CD14-positive monocyte (primary cell): ENCODE results near the gene ARHGEF1. TPM values are rescaled to one million over a fixed set of nuclear protein-coding genes. Genes with fewer than 3 reads are reported as not detected.

Experiments used
- DNase-seq, 3 donors: peaks; one replicate each; pipeline ENCODE4 v3.0.0-alpha.2; 2011 to 2022
- H2AFZ ChIP-seq: 2 replicates; pipeline ENCODE4 v1.6.0; 2012; ENCODE audit warnings: mild to moderate bottlenecking, low read depth, low read length, inconsistent platforms; ENCODE audit not compliant: insufficient read depth, poor library complexity, severe bottlenecking
- H3K27ac ChIP-seq, 2 donors: 1 replicate in 1 of 2; 2 replicates in 1 of 2; pipeline ENCODE4 v1.5.1; 2012 to 2013; ENCODE audit warnings: low read length in 2 of 2, control low read depth in 1 of 2, inconsistent platforms in 1 of 2, low read depth in 1 of 2, mild to moderate bottlenecking in 1 of 2
- H3K27me3 ChIP-seq, 2 donors: one replicate each; pipeline versions ENCODE4 v1.6.0 to v1.6.1; 2011 to 2013; ENCODE audit warnings: low read length in 2 of 2; ENCODE audit not compliant: control insufficient read depth in 2 of 2, insufficient read depth in 2 of 2
- H3K36me3 ChIP-seq, 2 donors: replicated peaks in 1 of 2; 1 replicate in 1 of 2; 2 replicates in 1 of 2; pipeline versions ENCODE4 v1.5.1 to v1.6.1; 2012 to 2013; ENCODE audit warnings: low read length in 2 of 2, control low read depth in 1 of 2, inconsistent platforms in 1 of 2, mild to moderate bottlenecking in 1 of 2; ENCODE audit not compliant: insufficient read depth in 2 of 2, control insufficient read depth in 1 of 2
- H3K4me1 ChIP-seq, 2 donors: 1 replicate in 1 of 2; 2 replicates in 1 of 2; pipeline versions ENCODE4 v1.5.1 to v1.6.1; 2012 to 2013; ENCODE audit warnings: low read length in 2 of 2, control low read depth in 1 of 2, inconsistent platforms in 1 of 2, mild to moderate bottlenecking in 1 of 2, moderate library complexity in 1 of 2; ENCODE audit not compliant: insufficient read depth in 2 of 2, control insufficient read depth in 1 of 2
- H3K4me2 ChIP-seq: replicated peaks from 2 replicates; pipeline ENCODE3; 2012; ENCODE audit warnings: low read length, moderate library complexity, mild to moderate bottlenecking; ENCODE audit not compliant: poor library complexity, severe bottlenecking; ENCODE audit errors: extremely low read depth
- H3K4me3 ChIP-seq, 3 experiments: fragments of 200-600 bp in 1 of 3; sonication (generic) in 1 of 3; replicated peaks in 1 of 3; 1 replicate in 2 of 3; 2 replicates in 1 of 3; pipeline ENCODE4 v1.5.1; 2011 to 2013; ENCODE audit warnings: low read length in 3 of 3, mild to moderate bottlenecking in 3 of 3, control low read depth in 2 of 3, low read depth in 2 of 3, inconsistent platforms in 1 of 3, moderate library complexity in 1 of 3
- H3K79me2 ChIP-seq: 2 replicates; pipeline ENCODE4 v1.6.0; 2012; ENCODE audit warnings: mild to moderate bottlenecking, control low read depth, inconsistent platforms, low read length, moderate library complexity; ENCODE audit not compliant: insufficient read depth
- H3K9ac ChIP-seq: 2 replicates; pipeline ENCODE4 v1.6.0; 2017; ENCODE audit warnings: low read length, mild to moderate bottlenecking; ENCODE audit not compliant: insufficient read depth, poor library complexity, severe bottlenecking
- H3K9me3 ChIP-seq, 2 donors: replicated peaks in 1 of 2; 1 replicate in 1 of 2; 2 replicates in 1 of 2; pipeline versions ENCODE4 v1.5.1 to v1.6.1; 2012 to 2013; ENCODE audit warnings: low read length in 2 of 2, control low read depth in 1 of 2; ENCODE audit not compliant: control insufficient read depth in 1 of 2, insufficient read depth in 1 of 2
- H4K20me1 ChIP-seq: 2 replicates; pipeline ENCODE4 v1.6.0; 2012; ENCODE audit warnings: mild to moderate bottlenecking, low read length, control low read depth, moderate library complexity; ENCODE audit not compliant: insufficient read depth
- H3K27ac Mint-ChIP-seq, 7 donors: one replicate each; pipeline ENCODE4 v1.8.0; 2020; ENCODE audit warnings: mild to moderate bottlenecking in 7 of 7, mixed read lengths in 7 of 7, moderate library complexity in 6 of 7, inconsistent platforms in 2 of 7
- H3K27me3 Mint-ChIP-seq, 3 donors: one replicate each; pipeline ENCODE4 v1.8.0; 2021 to 2022; ENCODE audit warnings: low read depth in 3 of 3, mild to moderate bottlenecking in 3 of 3, mixed read lengths in 3 of 3, moderate library complexity in 3 of 3, inconsistent platforms in 1 of 3
- H3K36me3 Mint-ChIP-seq, 2 donors: one replicate each; pipeline ENCODE4 v1.8.0; 2020; ENCODE audit warnings: mixed read lengths in 2 of 2, inconsistent platforms in 1 of 2, mild to moderate bottlenecking in 1 of 2
- H3K4me1 Mint-ChIP-seq: one replicate; pipeline ENCODE4 v1.8.0; 2020; ENCODE audit warnings: mild to moderate bottlenecking, mixed read lengths
- H3K4me3 Mint-ChIP-seq, 2 donors: one replicate each; pipeline ENCODE4 v1.8.0; 2020; ENCODE audit warnings: mild to moderate bottlenecking in 2 of 2, mixed read lengths in 2 of 2, moderate library complexity in 1 of 2
- H3K9me3 Mint-ChIP-seq, 7 donors: one replicate each; pipeline ENCODE4 v1.8.0; 2020 to 2022; ENCODE audit warnings: mixed read lengths in 7 of 7, mild to moderate bottlenecking in 6 of 7, moderate library complexity in 6 of 7, inconsistent platforms in 2 of 7
- CTCF ChIP-seq: fragments of 200-600 bp; IDR thresholded peaks from one replicate; pipeline ENCODE4 v1.8.0; 2022; ENCODE audit warnings: antibody characterized with exemption, mild to moderate bottlenecking
- WGBS: methylation state at CpG from one replicate; pipeline ENCODE4 v1.1.5; 2013; ENCODE audit warnings: missing lambda C conversion rate; ENCODE audit not compliant: insufficient coverage; 5-methylcytosine and 5-hydroxymethylcytosine counted together
- intact Hi-C, 2 donors: fragments of 100-400 bp; cut with micrococcal nuclease; formaldehyde crosslinking; loops; one replicate each; pipeline versions ENCODE4 v1.15.0 to v1.15.1; 2023
- polyA plus RNA-seq, 3 donors: library from polyadenylated mRNA; depleted of rRNA in 1 of 3; unstranded in 2 of 3; stranded (reverse) in 1 of 3; fragments of 300-500 nt in 2 of 3; fragments of >200 nt in 1 of 3; fragmentation: Illumina TruSeq in 2 of 3; gene quantifications; 1 replicate in 2 of 3; 2 replicates in 1 of 3; pipeline ENCODE4 v1.2.3, GENCODE V29; 2012 to 2021

Gene ARHGEF1
- polyA plus RNA-seq, 3 donors, result 82.8 to 622 (median 95.5) TPM

DNA sequence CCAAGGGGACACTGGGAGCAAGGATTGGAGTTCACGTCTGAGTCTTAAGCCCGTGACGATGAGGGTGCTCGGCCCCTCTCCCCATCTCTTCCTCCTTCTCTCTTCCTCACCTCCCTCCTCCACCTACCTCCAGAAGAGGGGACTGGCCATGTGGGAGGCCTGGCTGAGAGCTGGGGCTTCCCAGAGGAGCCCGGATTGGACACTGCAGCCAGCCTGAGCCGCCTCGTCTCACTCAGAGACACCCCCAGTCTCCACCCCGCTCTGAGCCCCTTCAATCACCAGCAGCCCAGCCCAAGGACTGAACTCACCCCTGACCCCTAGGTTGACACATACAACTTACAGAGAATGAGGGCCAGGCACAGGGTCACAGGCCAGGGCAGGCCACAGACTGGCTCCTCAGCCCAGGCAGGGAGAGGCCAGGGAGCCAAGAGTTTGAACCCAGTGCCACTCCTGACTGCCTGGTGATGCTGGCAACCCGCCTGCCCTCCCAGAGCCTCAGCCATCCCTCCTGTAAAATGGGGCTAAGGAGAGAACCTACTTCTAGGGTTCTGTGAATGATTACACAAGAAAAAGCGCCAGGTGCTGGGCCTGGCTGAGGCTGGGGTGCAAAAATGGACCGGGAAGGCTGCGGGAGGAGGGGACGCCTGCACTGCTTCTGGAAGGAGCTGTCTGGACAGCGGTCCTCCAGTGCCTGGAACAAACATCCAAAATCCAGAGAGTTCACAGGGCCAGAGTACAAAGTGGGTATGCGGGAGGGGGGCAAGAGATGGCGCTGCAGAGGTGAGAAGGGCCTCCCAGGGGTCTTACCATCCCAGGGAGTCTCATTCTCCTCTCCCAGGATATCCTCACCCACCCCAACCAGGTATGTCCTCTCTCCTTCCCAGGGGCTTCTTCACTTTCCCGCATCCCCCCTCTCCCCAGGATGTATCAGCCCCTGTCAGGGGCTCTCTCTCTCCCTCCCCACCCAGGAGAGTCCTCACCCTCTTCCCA lies 4.8 kb upstream of the ARHGEF1 start:
- H3K9me3 ChIP-seq, result no peaks in the 10 kb centered on the region
- Mint-ChIP-seq H3K9me3 (peaks cover 0 to 4% (median 0%) of the 10 kb centered on the region in 7 donors), H3K36me3 (no peaks in the 10 kb centered on the region), H3K27ac (peak overlapping the region; percentile 75 to 92 (median 87)), H3K4me1 (peaks cover 68% of the 10 kb centered on the region), H3K27me3 (peaks cover 0 to 1% (median 0%) of the 10 kb centered on the region in 3 donors), H3K4me3 (peak overlapping the region; percentile 67 to 84)
- H3K9ac ChIP-seq, result peak overlapping the region; percentile 66
- no peaks in the 10 kb centered on the region for H3K36me3 ChIP-seq
- H3K79me2 ChIP-seq, result peaks cover 2% of the 10 kb centered on the region
- H3K27me3 ChIP-seq, result no peaks in the 10 kb centered on the region
- 54% methylated on average over 11 of the region's 17 CpGs for WGBS
- peak overlapping the region; percentile 78 for H3K4me2 ChIP-seq
- peak overlapping the region; percentile 43 to 92 for H3K27ac ChIP-seq
- intact Hi-C loops, result no loop called here
- H2AFZ ChIP-seq, result peak overlapping the region; percentile 78
- no peak for TF ChIP-seq CTCF
- peak in 2 of 3 donors; percentile 56 to 70 for DNase-seq
- H4K20me1 ChIP-seq, result no peaks in the 10 kb centered on the region
- peak overlapping the region in 2 of 3 experiments; percentile 1 to 66 for H3K4me3 ChIP-seq
- peaks cover 62 to 73% of the 10 kb centered on the region in 2 donors for H3K4me1 ChIP-seq

DNA sequence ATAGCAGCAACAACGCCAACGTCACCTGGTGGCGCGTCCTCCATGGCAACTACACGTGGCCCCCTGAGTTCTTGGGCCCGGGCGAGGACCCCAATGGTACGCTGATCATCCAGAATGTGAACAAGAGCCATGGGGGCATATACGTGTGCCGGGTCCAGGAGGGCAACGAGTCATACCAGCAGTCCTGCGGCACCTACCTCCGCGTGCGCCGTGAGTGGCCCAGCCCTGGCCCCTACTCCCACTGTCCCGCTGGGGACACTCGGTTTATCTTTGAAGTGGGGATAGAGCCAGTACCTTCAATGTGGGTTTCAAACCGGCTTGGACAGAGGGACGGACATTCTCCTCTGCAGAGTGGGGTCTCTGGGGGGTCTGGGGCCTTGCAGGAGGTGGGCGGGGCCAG lies 3.9 kb upstream of the ARHGEF1 start:
- Histone ChIP-seq H4K20me1 (no peaks in the 10 kb centered on the region), H3K4me1 (peaks cover 58 to 72% of the 10 kb centered on the region in 2 donors), H2AFZ (no peak overlapping the region), H3K27ac (no peak overlapping the region), H3K79me2 (peaks cover 11% of the 10 kb centered on the region), H3K36me3 (no peaks in the 10 kb centered on the region), H3K27me3 (no peaks in the 10 kb centered on the region), H3K4me2 (no peak overlapping the region), H3K9ac (no peak overlapping the region), H3K4me3 (no peak overlapping the region), H3K9me3 (no peaks in the 10 kb centered on the region)
- intact Hi-C loops, result no loop called here
- 97% methylated on average over 18 of the region's 21 CpGs for WGBS
- H3K36me3 Mint-ChIP-seq, result no peaks in the 10 kb centered on the region
- H3K27ac Mint-ChIP-seq, result no peak overlapping the region
- H3K9me3 Mint-ChIP-seq, result peaks cover 0 to 4% (median 0%) of the 10 kb centered on the region in 7 donors
- TF ChIP-seq CTCF, result no peak
- H3K4me1 Mint-ChIP-seq, result peaks cover 59% of the 10 kb centered on the region
- no peak for DNase-seq
- H3K27me3 Mint-ChIP-seq, result peaks cover 0 to 1% (median 0%) of the 10 kb centered on the region in 3 donors
- no peak overlapping the region for H3K4me3 Mint-ChIP-seq
